HEK293T (cell line): Measurements from ENCODE around the gene ADGRL2.

Experiments used
- CTCF ChIA-PET: fragments of 350-600 bp; formaldehyde crosslinking; extraction: SDS; loops from one replicate; lab custom pipeline; 2021; ENCODE audit warnings: antibody characterized with exemption, inconsistent platforms; lab: Yijun Ruan, JAX
- POLR2A ChIA-PET: fragments of 350-600 bp; formaldehyde crosslinking; extraction: SDS; loops from one replicate; lab custom pipeline; 2020; ENCODE audit warnings: antibody characterized with exemption, inconsistent platforms; lab: Yijun Ruan, JAX
- DNase-seq: peaks from one replicate; pipeline ENCODE4 v3.0.0; 2012; ENCODE audit warnings: mixed read lengths; ENCODE audit errors: extremely low spot score
- ARNT ChIP-seq: fragments of 450-650 bp; IDR thresholded peaks from 2 replicates; pipeline ENCODE4 v1.6.1; 2017; ENCODE audit warnings: mild to moderate bottlenecking
- BHLHE40 ChIP-seq: fragments of 450-650 bp; IDR thresholded peaks from 2 replicates; pipeline ENCODE4 v1.6.1; 2016; ENCODE audit warnings: mild to moderate bottlenecking, moderate library complexity, borderline replicate concordance
- CTBP1 ChIP-seq: fragments of 450-650 bp; IDR thresholded peaks from 2 replicates; pipeline ENCODE4 v1.6.1; 2016; ENCODE audit warnings: borderline replicate concordance
- ELF4 ChIP-seq: fragments of 450-650 bp; IDR thresholded peaks from 2 replicates; pipeline ENCODE4 v1.6.1; 2017; ENCODE audit warnings: antibody characterized with exemption
- FOXA1 ChIP-seq: fragments of 450-650 bp; IDR thresholded peaks from 2 replicates; pipeline ENCODE4 v1.6.1; 2016; ENCODE audit warnings: mild to moderate bottlenecking
- FOXK2 ChIP-seq: fragments of 450-650 bp; IDR thresholded peaks from 2 replicates; pipeline ENCODE4 v1.6.1; 2016; ENCODE audit warnings: mild to moderate bottlenecking
- FOXM1 ChIP-seq: fragments of 450-650 bp; IDR thresholded peaks from 2 replicates; pipeline ENCODE4 v1.6.1; 2017; ENCODE audit warnings: mild to moderate bottlenecking, borderline replicate concordance
- HDGF ChIP-seq: fragments of 450-650 bp; IDR thresholded peaks from 2 replicates; pipeline ENCODE4 v1.6.1; 2017; ENCODE audit warnings: antibody characterized with exemption, borderline replicate concordance
- L3MBTL2 ChIP-seq: fragments of 450-650 bp; conservative IDR thresholded peaks from 2 replicates; pipeline ENCODE4 v1.6.1; 2016; ENCODE audit warnings: mild to moderate bottlenecking
- LEF1 ChIP-seq: fragments of 450-650 bp; IDR thresholded peaks from 2 replicates; pipeline ENCODE4 v1.6.1; 2017; ENCODE audit warnings: mild to moderate bottlenecking, borderline replicate concordance
- NFRKB ChIP-seq: fragments of 450-650 bp; IDR thresholded peaks from 2 replicates; pipeline ENCODE4 v1.6.1; 2016; ENCODE audit warnings: mild to moderate bottlenecking, moderate library complexity
- PKNOX1 ChIP-seq: fragments of 450-650 bp; IDR thresholded peaks from 2 replicates; pipeline ENCODE4 v1.6.1; 2016
- SP1 ChIP-seq: fragments of 450-650 bp; IDR thresholded peaks from 2 replicates; pipeline ENCODE4 v1.6.1; 2017
- SUZ12 ChIP-seq: fragments of 450-650 bp; IDR thresholded peaks from 2 replicates; pipeline ENCODE4 v1.6.1; 2016; ENCODE audit warnings: mild to moderate bottlenecking
- TARDBP ChIP-seq: fragments of 450-650 bp; IDR thresholded peaks from 2 replicates; pipeline ENCODE4 v1.6.1; 2016
- ZNF384 ChIP-seq: fragments of 450-650 bp; IDR thresholded peaks from 2 replicates; pipeline ENCODE4 v1.6.1; 2016

ADGRL2 gene

GRCh38 chr1:81834268-81834667 lies 33.5 kb downstream of the ADGRL2 start:
- no peak for TF ChIP-seq PKNOX1
- no peak for TF ChIP-seq CTBP1
- no peak for TF ChIP-seq FOXA1
- CTCF ChIA-PET, result interaction anchor here (0.8 kb wide), 1 partner anchor 80 kb away, joined by 4 read pairs; no protein-coding TSS in a partner anchor
- POLR2A ChIA-PET, result interaction anchor here (0.9 kb wide), 1 partner anchor 34 kb away, joined by 3 read pairs; the partner anchor contains the start of gene ADGRL2
- no peak for DNase-seq

- POLR2A ChIA-PET, result no interaction called here
- no peak for TF ChIP-seq FOXA1
- TF ChIP-seq PKNOX1, result no peak
- TF ChIP-seq ARNT, result no peak
- TF ChIP-seq ELF4, result no peak
- TF ChIP-seq SUZ12, result no peak
- TF ChIP-seq FOXK2, result no peak
- TF ChIP-seq LEF1, result no peak
- no peak for TF ChIP-seq ZNF384
- no peak for TF ChIP-seq L3MBTL2
- no peak for TF ChIP-seq FOXM1
- TF ChIP-seq CTBP1, result no peak
- no peak for TF ChIP-seq HDGF
- no peak for TF ChIP-seq NFRKB
- no peak for TF ChIP-seq TARDBP
- DNase-seq, result no peak
- CTCF ChIA-PET, result interaction anchor here (0.8 kb wide), 1 partner anchor 17 kb away, joined by 3 read pairs; no protein-coding TSS in a partner anchor
Measured at GRCh38 chr1:81834921-81835698, 34.4 kb downstream of the ADGRL2 start.

- no peak for DNase-seq
- ChIA-PET CTCF (no interaction called here), POLR2A (no interaction called here)
- TF ChIP-seq TARDBP, result no peak
- TF ChIP-seq SUZ12, result no peak
- no peak for TF ChIP-seq L3MBTL2
- TF ChIP-seq ELF4, result no peak
- no peak for TF ChIP-seq BHLHE40
- no peak for TF ChIP-seq FOXA1
- TF ChIP-seq NFRKB, result no peak
- no peak for TF ChIP-seq CTBP1
- no peak for TF ChIP-seq FOXK2
- no peak for TF ChIP-seq SP1
- TF ChIP-seq ARNT, result no peak
- no peak for TF ChIP-seq LEF1
- TF ChIP-seq ZNF384, result no peak
- no peak for TF ChIP-seq PKNOX1
- no peak for TF ChIP-seq HDGF
- TF ChIP-seq FOXM1, result no peak
Measured at GRCh38 chr1:81836007-81836626, 35.4 kb downstream of the ADGRL2 start.

GRCh38 chr1:81838600-81839218 lies 38.0 kb downstream of the ADGRL2 start:
- DNase-seq, result no peak
- TF ChIP-seq SP1, result no peak
- TF ChIP-seq ZNF384, result no peak
- no peak for TF ChIP-seq ELF4
- TF ChIP-seq BHLHE40, result no peak
- TF ChIP-seq TARDBP, result no peak
- TF ChIP-seq PKNOX1, result no peak
- no peak for TF ChIP-seq FOXM1
- TF ChIP-seq FOXA1, result no peak
- no peak for TF ChIP-seq CTBP1
- TF ChIP-seq NFRKB, result no peak
- ChIA-PET CTCF (no interaction called here), POLR2A (interaction anchor here (0.8 kb wide), 1 partner anchor 36 kb away, joined by 4 read pairs; no protein-coding TSS in a partner anchor)

- no peak for DNase-seq
- ChIA-PET POLR2A (no interaction called here), CTCF (no interaction called here)
- no peak for TF ChIP-seq ARNT
- TF ChIP-seq PKNOX1, result no peak
- TF ChIP-seq FOXK2, result no peak
Measured at GRCh38 chr1:81840805-81841204, 40.1 kb downstream of the ADGRL2 start.
